Measurements from ENCODE around the gene ZNF606. TPM values are rescaled to one million over a fixed set of nuclear protein-coding genes. Genes with fewer than 3 reads are reported as not detected.

The ZNF606 gene
- total RNA-seq, 2 donors from 2014 or later, result 25.8 to 34.7 TPM

DNA sequence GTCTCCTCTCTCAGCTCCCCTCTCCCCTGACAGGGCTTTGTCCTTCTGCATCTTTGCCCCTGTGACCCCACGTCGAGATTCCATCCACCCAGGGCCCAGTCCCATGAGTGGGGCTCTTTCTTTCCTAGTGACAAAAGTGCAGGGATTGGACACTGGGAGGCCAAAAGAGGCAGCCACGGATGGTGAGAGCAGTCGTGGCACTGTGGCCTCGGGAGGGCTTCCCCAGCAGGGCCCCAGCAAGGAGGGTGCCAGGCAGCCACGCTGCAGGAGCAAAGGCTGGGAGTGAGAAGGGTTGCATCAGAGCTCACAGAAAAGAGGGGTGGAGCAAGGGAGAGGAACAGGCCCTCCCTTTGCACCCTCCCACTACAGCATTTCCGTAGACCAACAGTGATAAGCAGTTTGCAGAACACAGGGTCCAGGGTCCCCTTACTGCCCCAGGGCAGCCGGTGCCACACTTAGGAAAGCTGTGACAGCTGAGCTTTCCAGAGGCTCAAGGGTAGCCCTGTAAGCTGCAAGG lies 36.1 kb upstream of the ZNF606 start:
- H3K4me1 ChIP-seq (ENCODE audit: control insufficient read depth, insufficient read depth, low read length), result no peaks in the 10 kb centered on the region
- no peak overlapping the region for H3K4me3 ChIP-seq (ENCODE audit: low read length)
- Mint-ChIP-seq H3K9me3 (peaks cover 71% of the 10 kb centered on the region), H3K4me1 (no peaks in the 10 kb centered on the region), H3K27me3 (ENCODE audit: insufficient read depth) (peaks cover 42% of the 10 kb centered on the region), H3K4me3 (no peak overlapping the region), H3K36me3 (ENCODE audit: low read depth) (peaks cover 14% of the 10 kb centered on the region), H3K27ac (no peak overlapping the region)
- H3K36me3 ChIP-seq (ENCODE audit: control insufficient read depth, insufficient read depth, low read length), result no peaks in the 10 kb centered on the region
- DNase-seq, result peak; percentile 53
- H3K27me3 ChIP-seq (ENCODE audit: control insufficient read depth, insufficient read depth, low read length, poor library complexity, severe bottlenecking), result no peaks in the 10 kb centered on the region
- no peak overlapping the region for H3K27ac ChIP-seq (ENCODE audit: low read depth, low read length)
- H3K9ac ChIP-seq (ENCODE audit: extremely low read depth, low read length, poor library complexity, severe bottlenecking), result no peak overlapping the region
- no peaks in the 10 kb centered on the region for H3K9me3 ChIP-seq (ENCODE audit: control insufficient read depth, low read length)
- TF ChIP-seq, protein P1, sequence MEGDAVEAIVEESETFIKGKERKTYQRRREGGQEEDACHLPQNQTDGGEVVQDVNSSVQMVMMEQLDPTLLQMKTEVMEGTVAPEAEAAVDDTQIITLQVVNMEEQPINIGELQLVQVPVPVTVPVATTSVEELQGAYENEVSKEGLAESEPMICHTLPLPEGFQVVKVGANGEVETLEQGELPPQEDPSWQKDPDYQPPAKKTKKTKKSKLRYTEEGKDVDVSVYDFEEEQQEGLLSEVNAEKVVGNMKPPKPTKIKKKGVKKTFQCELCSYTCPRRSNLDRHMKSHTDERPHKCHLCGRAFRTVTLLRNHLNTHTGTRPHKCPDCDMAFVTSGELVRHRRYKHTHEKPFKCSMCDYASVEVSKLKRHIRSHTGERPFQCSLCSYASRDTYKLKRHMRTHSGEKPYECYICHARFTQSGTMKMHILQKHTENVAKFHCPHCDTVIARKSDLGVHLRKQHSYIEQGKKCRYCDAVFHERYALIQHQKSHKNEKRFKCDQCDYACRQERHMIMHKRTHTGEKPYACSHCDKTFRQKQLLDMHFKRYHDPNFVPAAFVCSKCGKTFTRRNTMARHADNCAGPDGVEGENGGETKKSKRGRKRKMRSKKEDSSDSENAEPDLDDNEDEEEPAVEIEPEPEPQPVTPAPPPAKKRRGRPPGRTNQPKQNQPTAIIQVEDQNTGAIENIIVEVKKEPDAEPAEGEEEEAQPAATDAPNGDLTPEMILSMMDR (conservative IDR thresholded peaks at IDR 0.05), result no peak
- WGBS, 2 experiments (ENCODE audit: insufficient coverage in 1 of 2, insufficient read length in 1 of 2), result 60 to 69% methylated on average over 5 to 8 of the region's 8 CpGs

DNA sequence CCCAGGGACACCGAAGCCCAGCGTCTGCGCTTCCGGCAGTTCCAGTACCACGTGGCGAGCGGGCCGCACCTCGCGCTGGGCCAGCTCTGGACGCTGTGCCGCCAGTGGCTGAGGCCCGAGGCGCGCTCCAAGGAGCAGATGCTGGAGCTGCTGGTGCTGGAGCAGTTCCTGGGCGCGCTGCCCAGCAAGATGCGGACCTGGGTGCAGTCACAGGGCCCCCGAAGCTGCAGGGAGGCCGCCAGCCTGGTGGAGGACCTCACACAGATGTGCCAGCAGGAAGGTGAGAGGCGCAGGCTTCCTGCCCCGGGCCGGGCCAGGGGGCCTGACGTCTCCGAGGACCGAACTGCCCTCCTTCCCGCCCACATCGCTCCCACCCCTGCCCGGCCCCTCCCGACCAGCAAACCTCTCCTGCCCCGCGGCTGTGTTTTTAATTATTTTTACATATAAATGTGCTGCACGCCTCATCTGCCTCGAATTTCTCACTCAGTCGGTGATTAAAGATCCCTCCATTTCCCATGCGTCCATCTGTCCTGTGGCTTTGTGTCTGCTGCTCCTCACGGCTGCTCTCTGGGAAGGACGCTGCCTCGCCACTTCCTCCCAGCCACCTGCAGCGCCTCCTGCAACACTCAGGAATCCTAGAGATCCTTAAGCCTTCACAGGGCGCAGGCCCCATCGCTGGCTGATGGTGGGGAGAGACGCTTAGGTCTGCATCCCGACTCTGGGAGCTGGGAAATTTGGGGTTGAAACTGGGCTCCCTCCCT lies 35.5 kb upstream of the ZNF606 start:
- peak; percentile 69 for DNase-seq

DNA sequence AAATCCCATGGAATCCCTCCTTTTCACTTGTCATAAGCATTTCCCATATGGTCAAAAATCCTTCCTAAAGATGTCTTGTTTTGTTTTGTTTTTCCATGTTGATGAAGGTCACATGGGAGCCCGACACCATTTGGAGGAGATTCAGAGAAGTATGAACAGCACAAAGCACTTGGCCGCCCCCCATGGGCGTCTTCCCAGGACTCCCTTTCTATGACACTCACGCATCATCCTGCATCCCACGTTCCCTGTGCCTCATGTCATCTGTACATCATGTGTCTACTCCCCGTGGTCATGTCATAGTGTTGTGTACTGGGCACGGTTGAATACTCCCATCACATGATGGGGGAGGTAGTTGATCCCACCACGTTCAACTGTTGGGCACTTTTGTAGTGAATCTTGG lies 33.2 kb upstream of the ZNF606 start:
- H3K9ac ChIP-seq (ENCODE audit: extremely low read depth, low read length, poor library complexity, severe bottlenecking), result no peak overlapping the region
- peaks cover 30% of the 10 kb centered on the region for H3K27me3 Mint-ChIP-seq (ENCODE audit: insufficient read depth)
- H3K4me3 ChIP-seq (ENCODE audit: low read length), result no peak overlapping the region
- WGBS, 2 experiments (ENCODE audit: insufficient coverage in 1 of 2, insufficient read length in 1 of 2), result 62 to 70% methylated on average over 8 of the region's 8 CpGs
- no peaks in the 10 kb centered on the region for H3K4me1 ChIP-seq (ENCODE audit: control insufficient read depth, insufficient read depth, low read length)
- H3K4me3 Mint-ChIP-seq, result peak overlapping the region; percentile 67
- peaks cover 60% of the 10 kb centered on the region for H3K9me3 Mint-ChIP-seq
- H3K9me3 ChIP-seq (ENCODE audit: control insufficient read depth, low read length), result peaks cover 14% of the 10 kb centered on the region
- no peak overlapping the region for H3K27ac Mint-ChIP-seq
- TF ChIP-seq, protein P1 (conservative IDR thresholded peaks at IDR 0.05), result no peak
- no peak overlapping the region for H3K27ac ChIP-seq (ENCODE audit: low read depth, low read length)
- DNase-seq, result no peak
- no peaks in the 10 kb centered on the region for H3K27me3 ChIP-seq (ENCODE audit: control insufficient read depth, insufficient read depth, low read length, poor library complexity, severe bottlenecking)
- peaks cover 12% of the 10 kb centered on the region for H3K36me3 Mint-ChIP-seq (ENCODE audit: low read depth)
- H3K4me1 Mint-ChIP-seq, result no peaks in the 10 kb centered on the region
- H3K36me3 ChIP-seq (ENCODE audit: control insufficient read depth, insufficient read depth, low read length), result no peaks in the 10 kb centered on the region

More for the DNA sequence above, 35.5 kb upstream of the ZNF606 start:
- Mint-ChIP-seq H3K36me3 (ENCODE audit: low read depth) (peaks cover 12% of the 10 kb centered on the region), H3K4me1 (no peaks in the 10 kb centered on the region), H3K27ac (no peak overlapping the region), H3K9me3 (peaks cover 71% of the 10 kb centered on the region), H3K27me3 (ENCODE audit: insufficient read depth) (peaks cover 40% of the 10 kb centered on the region), H3K4me3 (no peak overlapping the region)
- Histone ChIP-seq H3K27ac (ENCODE audit: low read depth, low read length) (no peak overlapping the region), H3K9me3 (ENCODE audit: control insufficient read depth, low read length) (peaks cover 3% of the 10 kb centered on the region), H3K4me3 (ENCODE audit: low read length) (no peak overlapping the region), H3K36me3 (ENCODE audit: control insufficient read depth, insufficient read depth, low read length) (no peaks in the 10 kb centered on the region), H3K27me3 (ENCODE audit: control insufficient read depth, insufficient read depth, low read length, poor library complexity, severe bottlenecking) (no peaks in the 10 kb centered on the region), H3K9ac (ENCODE audit: extremely low read depth, low read length, poor library complexity, severe bottlenecking) (no peak overlapping the region), H3K4me1 (ENCODE audit: control insufficient read depth, insufficient read depth, low read length) (no peaks in the 10 kb centered on the region)
- WGBS, 2 experiments (ENCODE audit: insufficient coverage in 1 of 2, insufficient read length in 1 of 2), result 82 to 84% methylated on average over 20 to 44 of the region's 44 CpGs
- TF ChIP-seq, protein P1 (conservative IDR thresholded peaks at IDR 0.05), result no peak
